Activated gamma-delta T cell treated with Interleukin-2 at 50 U/mL for 16 hours (primary cell): ENCODE data around the gene MOB3A.

Source experiments
- DNase-seq: peaks from one replicate; pipeline ENCODE4 v3.0.0-alpha.2; 2020

Gene MOB3A

DNA sequence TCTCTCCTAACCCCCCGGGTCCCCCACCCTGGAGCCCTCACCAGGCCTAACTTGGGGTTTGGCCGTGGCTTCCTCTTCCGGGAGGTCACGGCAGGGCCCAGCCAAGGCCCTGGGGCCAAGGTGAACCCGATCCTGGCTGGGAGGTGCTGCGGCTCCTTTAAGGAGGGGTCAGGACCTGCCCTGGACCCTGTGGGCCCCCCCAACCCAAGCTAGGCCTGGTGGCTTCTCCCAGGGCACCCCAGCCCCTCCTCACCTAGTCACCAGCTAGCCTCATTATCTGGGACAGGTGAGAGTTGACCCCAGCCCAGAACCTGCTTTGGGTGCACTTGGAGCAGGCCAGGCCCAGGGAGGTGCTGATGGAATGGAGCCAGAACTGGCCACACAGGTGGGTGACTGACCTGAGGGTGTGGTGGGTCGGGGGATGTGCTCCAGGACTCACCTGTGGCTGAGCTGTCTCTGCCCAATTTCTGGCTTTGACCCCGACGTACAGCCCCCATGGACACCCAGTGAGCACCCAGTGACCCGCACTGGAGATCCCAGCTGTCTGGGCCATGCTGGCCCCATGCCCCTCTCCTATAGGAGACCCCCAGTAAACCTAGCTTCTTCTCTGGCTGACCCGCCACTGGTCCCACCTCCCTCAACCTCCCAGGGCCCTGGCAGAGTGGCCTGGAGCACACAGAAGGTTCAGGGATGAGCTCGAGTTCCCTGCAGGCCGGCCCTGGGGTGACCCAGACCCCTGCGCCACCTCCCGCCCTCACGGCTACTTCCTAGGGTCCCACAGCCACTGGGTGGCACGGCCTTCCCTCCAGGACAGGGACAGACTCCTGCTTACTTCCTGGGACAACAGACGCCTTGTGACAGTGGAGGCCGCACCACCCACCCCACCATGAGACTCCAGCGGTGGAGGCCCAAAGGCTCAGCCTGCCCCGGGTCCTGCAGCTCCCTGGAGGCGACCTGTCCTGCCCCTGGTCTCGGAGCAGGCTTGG lies 38.3 kb downstream of the MOB3A start:
- DNase-seq: no peak

DNA sequence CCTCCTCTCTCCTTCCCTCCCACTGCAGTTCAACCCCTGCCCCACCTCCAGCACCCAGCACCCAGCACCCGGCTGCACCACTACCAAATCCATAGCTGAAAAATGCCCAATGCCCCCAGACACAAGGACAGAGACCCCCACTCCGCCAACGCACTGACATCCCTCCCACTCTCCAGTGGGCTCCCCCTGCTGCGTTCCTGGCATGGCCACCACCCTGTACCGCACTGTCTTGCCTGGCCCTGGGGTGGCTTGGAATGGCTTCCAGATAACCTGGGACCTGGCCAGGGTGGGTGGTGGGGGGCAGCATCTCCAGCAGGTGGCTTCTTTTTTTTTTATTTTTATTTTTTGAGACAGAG lies 39.3 kb downstream of the MOB3A start:
- no peak for DNase-seq

DNA sequence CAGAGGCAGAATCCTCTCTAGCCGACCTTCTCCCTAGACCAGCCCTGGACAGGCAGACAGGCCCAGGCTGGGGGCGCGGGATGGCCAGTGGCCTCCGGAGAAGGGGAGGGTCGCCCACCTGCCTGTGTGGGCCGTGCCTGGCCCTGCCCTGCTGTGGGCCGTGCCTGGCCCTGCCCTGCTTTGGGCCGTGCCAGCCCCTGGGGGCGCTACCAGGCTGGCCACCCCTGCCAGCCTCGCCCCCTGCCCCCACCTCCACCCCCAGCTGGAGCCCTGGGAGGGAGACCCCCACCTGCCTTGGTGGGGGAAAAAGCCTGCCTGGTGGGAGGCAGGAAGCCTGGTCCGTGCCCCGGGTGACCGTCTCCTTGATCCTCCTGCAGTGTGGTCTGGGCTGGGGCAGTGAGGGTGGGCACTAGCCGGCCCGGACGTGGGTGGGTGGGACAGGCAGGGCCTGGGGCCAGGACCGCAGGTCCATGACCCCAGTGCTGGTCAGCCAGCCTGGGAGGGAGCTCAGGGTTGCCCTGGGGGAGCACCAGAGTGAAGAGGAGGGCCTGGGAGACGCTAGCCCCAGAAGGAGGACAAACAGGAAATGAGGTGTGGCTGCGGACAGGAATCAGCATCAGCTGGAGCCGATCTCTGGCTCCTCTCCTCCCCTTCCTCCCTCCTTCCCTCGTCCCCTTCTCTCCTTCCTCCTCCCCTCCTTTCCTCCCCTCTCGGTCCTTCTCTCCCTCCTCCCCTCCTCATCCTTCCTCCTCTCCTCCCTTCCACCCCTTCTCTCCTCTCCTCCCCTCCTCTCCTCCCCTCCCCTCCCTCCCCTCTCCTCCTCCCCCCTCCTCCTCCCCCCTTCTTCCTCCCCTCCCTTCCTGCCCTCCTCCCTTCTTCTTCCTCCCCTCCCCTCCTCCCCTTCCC lies 39.9 kb downstream of the MOB3A start:
- DNase-seq: no peak

DNA sequence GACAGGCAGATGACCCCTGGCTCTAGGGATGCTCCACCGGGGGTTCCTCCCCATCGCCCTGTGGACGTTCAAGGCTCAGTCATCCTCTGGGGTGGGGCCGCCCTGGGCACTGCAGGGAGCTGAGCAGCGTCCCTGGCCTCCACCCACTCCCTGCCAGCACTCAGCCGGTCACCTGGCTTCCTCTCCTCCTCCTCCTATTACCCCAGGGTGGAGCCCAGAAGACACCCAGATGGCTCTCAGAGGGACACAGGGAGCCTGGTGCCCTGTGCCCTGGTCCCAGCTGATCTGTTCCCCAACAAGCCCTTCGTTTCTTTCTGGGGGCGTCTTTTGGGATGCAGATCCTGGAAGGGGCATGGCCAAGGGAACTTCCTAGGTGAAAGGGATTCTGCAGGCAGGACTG lies 41.4 kb downstream of the MOB3A start:
- no peak for DNase-seq

DNA sequence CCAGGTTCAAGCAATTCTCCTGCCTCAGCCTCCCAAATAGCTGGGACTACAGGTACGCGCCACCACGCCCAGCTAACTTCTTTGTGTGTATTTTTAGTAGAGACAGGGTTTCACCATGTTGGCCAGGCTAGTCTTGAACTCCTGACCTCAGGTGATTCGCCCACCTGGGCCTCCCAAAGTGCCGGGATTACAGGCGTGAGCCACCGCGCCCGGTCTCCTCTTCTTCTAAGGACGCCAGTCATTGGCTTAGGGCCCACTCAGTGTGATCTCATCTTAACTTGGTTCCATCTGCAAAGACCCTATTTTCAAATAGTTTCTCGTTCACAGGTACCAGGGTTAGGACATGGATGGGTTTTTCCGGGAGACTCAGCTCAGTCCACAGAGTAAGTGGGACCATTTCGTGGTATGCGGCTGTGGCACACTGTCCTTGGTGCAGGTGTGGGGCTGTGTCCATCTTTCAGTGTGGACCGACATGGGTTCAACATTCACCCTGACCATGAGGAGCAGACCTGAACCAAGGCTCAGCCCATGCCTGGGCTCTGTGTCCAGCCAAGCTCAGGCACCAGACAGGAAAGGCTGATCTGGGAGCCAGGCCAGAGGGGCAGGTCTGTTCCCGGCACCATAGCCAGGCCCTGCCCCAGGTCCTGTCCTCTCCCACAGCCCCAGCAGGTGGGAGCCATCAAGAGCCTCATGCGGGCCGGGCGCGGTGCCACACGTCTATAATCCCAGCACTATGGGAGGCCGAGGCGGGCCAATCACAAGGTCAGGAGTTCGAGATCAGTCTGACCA lies 42.3 kb downstream of the MOB3A start:
- no peak for DNase-seq

DNA sequence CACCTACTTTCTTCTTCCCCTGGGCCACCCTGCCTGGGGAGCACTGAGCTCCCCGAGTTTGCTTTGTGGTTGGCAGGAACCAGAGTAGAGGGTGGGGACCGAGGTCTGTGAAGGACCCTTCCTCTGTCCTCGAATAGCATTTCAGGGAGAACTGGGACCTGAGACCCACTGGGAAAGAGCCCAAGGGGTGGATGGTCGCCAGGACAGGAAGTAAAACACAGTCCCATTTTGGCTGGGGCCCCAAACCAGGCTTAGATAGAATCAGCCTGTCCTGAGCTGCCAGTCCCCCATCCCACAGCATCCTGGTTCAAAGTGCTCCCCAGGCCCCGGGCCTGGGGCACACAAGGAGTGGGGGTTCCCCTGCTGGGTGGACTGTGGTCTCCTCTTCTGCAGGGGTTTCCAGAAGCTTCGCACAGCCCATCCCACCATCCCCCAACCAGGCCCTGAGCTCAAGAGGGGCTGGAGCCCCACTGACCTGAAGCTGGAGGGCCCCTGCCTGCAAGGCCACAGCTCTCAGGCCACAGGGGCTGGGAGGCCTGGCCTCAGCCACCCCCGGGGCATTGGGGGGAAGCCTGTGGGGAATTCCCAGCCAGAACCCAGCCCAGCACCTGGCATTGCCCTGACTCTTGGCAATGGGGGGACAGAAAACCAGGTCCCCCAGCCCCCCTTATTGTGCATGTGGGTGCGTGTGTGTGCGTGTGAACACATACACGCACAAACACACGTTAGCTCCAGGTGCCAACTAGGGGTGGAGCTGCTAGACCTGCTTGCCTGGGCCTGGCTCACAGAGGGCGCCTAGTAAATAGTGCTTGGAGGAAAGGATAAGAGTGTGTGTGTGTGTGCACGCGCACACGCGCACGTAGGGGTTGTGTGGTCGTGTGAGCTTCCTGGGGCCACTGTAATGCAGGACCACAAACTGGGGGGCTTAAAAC lies 44.1 kb downstream of the MOB3A start:
- DNase-seq: peak; percentile 51

DNA sequence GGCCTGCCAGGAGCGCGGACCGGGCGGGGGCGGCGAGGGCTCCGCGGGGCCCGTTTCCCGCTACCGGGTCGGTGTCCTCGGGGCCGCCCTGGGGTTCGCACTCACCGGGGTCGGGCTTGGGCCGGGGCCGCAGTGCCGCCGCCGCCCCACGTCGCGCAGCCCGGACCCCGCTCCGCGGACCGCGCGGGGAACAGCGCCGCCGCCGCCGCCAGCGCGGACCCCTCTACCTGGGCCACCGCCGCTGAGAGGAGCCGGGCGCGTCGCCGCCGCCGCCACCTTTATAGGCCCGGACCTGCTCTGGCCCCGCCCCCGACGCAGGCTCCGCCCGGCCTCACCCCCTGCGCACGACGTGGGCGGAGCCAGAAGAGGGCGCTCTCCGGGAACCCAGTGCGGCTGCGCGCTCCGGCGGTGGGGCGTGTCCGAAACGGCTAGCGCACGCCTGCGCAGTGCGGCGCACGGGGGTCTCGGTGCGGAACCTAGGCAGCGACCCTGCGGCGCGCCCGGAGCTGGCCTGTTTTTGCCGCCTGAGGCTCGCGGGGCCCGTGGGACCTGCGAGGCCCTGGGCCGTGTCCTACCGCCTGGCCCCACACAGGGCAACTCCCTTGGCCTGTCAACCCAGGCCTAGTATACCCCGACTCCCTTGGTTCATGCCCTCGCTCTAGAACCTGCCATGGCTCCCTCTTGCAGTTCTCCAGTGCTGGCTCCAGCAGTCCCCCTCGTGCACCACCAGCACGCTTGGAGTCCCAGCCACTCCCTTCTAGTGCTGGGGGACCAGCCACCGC lies 44.9 kb downstream of the MOB3A start, which contains the start of gene MKNK2:
MKNK2 (minus strand) TSS at position 254 of the 782 bp plus-strand sequence. CDS start 393 bp downstream, outside the sequence.
- DNase-seq: peak; percentile 96

DNA sequence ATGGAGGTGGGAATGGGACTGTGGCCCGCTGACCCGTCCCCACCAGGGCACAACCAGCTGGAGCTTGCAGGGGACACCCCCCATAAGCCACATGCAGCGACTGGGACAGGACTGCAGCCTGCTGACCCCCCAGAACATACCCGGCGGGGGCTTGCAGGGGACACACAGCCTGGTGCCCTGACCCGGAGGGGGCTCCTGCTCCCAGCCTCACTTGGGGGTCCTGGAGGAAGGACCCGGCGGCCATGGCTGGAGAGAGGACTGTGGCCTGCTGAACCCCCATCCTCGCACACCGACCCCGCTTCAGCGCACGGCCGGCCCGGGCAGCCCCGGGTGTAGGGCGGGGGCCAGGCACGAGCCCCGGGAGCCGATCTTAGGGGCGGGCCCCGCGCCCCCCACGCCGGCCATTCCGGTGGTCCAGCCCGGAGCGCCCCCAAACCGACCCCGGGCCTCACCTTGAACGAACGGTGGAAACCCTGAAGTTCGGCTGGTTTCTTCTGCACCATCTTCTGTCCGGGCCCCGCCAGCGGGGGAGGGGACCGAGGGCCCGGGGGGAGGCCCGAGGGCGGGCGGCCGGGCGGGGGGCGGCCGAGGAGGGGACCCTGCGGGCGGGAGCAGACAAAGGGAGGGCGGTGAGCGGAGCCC lies 45.7 kb downstream of the MOB3A start:
- DNase-seq: no peak

DNA sequence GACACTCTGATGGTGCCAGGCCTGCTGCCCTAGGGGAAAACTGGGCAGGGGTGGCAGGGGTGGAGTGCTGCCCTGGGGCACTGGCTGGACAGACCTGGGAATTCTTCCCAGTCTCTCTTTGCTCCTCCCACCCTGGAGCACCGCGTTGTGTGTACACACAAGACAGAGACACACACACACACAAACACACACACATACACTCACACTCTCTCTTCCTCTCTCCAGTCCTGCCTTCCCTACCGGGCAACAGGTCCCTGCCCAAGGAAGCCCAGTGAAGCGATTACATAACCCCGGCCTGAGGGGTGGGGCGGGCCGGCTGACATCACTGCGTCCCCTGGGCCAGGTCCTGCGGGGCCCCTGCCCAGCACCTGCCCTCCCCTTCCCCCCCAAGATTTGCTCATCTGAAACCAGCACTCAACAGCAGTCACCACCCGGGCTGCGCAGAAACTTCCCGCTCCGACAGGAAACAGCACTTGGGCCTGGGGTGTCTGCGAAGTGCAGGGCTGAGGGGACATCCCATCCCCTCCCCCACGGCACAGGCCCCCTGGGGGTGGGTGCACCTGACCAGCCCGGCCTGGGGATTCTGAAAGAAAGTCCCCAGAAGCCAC lies 46.3 kb downstream of the MOB3A start:
- peak; percentile 58 for DNase-seq

DNA sequence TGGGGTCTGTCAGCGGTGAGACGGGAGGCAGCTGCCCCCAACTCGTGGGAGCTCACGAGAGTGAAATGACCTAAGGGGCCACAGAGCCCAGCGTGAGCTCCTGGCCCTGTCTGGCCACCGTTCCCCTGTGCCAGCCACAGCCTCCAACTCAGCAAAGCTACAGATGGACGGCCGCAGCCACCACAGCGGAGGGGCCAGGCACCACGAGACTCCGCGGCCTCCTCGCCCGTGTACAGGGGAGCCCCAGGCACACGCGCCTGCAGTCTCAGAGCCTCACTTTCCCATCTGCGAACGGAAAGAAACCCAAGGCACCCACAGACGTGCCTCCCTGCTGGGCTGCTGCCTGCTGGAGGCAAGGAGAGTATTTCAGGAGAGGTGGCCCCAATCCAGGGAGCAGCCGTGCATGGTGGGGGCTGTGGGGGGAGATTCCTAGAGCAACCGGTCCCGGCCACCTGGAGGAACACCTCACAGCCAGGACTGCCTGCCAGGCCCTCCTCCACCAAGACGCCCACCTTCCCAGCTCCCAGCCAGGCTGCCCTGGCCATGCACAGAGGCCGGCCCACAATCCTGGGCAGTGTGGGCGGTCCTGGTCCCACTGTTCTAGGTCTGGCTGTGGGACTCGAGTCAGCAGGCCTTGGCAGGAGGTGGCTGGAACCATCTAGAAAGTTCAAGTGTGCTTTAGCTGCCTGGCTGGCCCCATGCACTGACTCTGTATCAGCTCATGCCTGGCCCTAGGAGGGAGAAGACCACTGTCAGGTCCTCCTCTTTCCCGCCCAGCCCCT lies 47.0 kb downstream of the MOB3A start:
- peak; percentile 4 for DNase-seq

DNA sequence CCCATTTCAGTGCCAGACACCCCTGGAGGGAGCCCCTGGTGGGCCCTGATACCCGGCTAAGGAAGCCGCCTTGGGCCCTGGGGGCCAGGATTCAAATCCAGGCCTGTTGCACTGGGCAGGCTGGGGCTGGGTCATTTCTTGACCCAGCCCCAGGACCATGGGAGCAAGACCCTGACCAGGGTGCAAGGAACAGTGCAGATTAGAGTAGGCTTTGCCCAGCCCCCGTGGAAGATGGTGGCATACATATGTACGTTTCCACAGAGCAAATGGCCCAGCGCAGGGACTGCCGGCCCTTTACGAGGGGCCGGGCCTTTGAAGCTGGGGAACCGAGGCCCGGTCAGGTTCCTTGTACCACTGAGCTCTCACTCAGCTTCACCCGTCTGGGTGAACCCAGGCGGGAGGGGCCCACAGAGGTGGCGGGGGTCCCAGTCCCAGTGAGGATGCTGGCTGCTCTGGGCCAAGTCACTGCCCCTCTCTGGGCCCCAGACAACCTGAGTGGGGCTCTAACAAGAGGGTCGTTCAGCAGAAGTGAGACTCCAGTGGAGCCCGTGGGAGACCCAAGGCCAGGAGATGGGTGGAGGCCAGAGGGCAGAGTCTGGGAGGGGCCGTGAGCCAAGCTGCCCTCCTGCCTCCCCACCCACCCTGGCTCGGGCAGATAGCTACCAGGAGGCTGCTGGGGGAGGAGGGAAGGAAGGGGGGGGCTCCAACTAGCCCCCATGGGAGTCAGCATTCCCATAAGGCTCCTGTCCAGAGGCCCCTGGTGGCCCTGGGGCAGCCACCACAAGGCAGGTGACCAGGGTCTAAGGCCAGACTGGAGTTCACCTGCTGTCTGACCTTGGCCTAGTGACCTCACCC lies 47.8 kb downstream of the MOB3A start:
- no peak for DNase-seq

DNA sequence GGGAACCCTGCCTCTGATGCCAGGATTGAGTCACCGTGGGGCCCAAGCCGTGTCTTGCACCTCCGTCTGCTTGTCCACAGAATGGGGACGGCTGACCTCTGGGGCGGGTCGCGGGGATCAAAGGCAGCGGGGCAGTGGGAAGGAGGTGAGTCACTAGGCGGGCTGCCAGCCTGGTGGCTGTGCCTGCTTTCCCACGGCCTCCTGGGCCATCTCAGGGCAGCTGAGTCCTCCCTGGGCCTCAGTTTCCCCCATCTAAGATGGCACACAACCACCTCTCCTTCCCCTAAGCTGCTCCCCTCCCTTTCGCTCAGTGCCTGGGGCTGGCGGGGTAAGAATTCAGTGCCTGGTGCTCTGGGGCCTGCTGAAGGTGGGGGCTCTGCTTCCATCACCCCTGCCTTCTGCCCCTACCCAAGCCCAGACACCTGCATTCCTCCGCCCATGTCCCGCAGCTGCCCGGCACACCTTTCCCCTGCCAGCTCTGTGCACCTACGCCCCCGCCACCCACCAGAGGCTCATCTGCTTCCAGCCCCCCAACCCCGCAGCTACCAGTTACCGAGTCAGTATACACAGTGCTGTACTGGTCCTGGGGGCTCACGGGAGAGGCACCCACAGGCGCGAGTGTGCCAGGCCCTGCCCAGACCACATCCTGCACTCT lies 48.5 kb downstream of the MOB3A start:
- DNase-seq: no peak

DNA sequence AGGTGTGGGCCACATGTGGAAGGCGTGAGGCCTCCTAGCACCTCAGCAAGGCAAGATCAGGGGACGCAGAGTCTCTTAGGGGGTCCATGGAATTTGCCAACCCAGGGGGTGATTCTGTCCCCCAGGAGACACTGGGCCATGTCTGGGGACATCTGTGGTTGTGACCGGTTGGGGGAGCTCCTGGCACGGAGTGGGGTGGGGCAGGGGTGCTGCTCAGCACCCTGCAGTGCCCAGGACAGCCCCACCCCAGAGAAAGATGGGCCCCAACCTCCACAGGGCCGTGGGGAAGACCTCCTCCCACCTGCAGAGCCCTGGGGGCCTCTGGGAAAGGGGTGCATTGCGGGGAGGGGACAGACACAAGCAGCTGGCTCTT lies 49.1 kb downstream of the MOB3A start:
- DNase-seq: no peak

DNA sequence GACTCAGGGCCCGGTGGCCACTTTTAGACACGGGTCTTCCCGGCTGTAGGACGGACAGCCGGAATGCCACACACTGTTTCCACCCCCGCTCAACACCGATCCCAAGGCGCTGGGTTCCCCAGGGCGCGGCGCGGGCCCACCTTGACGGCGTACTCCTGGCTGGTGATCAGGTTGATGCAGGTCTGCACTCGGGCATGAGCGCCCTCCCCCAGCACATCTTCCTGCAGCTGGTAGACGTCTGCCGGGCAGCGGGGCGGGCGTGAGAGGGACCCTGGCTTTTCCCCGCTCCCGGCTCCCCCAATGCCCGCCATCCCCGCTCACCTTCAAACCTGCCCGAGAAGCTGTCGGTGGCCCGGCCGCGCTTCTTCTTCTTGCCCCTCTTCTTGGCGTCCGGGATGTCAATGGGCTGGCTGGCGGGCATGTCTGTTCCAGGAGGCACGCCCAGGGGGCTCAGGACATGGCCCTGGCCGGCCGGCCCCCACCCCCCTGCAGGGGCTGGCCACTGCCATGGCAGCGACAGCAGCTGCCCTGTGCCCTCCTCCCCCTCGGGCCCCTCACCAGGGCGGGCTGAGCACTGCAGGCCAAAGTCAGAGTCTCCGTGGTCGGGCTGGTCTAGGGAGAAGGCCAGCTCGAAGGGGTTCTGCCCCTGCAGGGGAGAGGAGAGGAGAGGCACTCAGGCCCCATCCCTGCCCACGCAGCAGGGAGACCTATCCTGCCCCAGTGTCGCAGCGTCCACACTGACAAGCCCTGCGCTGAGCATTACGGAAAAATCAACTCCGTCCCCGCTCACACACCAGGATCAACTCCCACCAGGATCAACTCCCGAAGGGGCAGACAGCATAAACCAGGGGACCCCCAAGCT lies 49.8 kb downstream of the MOB3A start:
- no peak for DNase-seq

DNA sequence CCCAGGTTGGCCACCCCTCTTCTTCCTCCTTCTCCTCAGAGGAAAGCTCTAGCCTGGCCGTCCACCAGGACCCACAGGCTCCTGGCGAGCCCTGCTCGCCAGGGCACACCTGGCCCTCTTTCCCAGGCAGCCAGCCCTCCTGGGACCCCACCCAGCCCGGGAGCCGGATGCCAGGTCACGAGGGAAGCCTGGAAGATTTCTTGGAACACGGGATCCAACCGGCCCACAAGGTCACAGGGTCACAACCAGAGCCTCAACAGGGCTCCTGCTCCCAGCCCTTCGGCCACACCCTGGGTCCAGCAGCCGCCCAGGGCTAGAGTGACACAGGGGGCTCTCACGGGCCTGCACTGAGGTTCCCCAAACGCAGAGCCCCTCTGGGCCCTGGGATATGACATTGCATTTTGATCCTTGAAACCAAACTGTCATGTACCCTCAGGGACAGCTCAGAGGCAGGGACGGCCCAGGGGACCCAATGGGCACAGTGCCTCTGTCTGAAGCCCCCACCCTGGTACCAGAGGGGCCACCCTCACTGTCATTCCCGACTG lies 50.6 kb downstream of the MOB3A start:
- DNase-seq: no peak
